Measurements from ENCODE around the gene VPS35L. TPM values are rescaled to one million over a fixed set of nuclear protein-coding genes. Genes with fewer than 3 reads are reported as not detected.

VPS35L gene, protein sequence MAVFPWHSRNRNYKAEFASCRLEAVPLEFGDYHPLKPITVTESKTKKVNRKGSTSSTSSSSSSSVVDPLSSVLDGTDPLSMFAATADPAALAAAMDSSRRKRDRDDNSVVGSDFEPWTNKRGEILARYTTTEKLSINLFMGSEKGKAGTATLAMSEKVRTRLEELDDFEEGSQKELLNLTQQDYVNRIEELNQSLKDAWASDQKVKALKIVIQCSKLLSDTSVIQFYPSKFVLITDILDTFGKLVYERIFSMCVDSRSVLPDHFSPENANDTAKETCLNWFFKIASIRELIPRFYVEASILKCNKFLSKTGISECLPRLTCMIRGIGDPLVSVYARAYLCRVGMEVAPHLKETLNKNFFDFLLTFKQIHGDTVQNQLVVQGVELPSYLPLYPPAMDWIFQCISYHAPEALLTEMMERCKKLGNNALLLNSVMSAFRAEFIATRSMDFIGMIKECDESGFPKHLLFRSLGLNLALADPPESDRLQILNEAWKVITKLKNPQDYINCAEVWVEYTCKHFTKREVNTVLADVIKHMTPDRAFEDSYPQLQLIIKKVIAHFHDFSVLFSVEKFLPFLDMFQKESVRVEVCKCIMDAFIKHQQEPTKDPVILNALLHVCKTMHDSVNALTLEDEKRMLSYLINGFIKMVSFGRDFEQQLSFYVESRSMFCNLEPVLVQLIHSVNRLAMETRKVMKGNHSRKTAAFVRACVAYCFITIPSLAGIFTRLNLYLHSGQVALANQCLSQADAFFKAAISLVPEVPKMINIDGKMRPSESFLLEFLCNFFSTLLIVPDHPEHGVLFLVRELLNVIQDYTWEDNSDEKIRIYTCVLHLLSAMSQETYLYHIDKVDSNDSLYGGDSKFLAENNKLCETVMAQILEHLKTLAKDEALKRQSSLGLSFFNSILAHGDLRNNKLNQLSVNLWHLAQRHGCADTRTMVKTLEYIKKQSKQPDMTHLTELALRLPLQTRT
- 20.2 and 28.4 TPM in 2 replicates for total RNA-seq

DNA sequence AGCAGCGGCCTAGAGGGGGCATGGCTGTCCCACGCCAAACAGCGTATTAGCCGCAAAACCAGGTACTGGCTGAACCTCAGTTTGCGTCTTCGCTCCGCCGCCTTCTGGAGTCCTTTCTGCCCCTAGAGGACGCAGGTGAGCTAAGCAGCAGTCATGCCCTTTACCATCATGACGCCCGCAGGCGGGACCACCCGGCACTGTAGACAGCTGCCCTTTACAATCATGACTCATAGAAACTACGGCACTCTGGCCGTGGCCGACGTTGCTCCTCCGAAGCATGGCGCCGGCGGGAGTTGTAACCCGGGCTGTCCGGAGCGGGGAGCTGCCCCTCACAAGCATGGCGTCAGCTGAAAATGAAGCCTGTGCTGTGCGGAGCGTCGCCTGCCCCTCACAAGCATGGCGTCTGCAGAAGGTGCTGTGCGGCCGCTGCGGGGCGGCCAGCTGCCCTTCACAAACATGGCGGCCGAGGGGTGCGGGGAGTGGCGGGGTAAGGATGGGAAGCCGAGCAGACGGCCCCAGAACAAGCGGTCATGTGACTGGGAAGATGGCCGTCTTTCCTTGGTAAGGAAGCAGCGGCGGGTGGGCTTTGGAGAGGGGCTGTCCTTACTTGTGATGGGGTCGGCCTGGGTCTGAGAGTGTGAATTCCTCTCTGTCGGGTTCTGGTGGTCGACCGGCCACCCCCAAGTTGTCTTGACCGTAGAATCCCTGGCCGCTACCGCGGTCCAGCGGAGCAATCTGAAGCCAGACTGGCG lies at the start of gene VPS35L:
TSS of gene VPS35L (plus strand) at position 518 of the 752 bp plus-strand sequence. CDS start at position 545, 27 bp downstream.

DNA sequence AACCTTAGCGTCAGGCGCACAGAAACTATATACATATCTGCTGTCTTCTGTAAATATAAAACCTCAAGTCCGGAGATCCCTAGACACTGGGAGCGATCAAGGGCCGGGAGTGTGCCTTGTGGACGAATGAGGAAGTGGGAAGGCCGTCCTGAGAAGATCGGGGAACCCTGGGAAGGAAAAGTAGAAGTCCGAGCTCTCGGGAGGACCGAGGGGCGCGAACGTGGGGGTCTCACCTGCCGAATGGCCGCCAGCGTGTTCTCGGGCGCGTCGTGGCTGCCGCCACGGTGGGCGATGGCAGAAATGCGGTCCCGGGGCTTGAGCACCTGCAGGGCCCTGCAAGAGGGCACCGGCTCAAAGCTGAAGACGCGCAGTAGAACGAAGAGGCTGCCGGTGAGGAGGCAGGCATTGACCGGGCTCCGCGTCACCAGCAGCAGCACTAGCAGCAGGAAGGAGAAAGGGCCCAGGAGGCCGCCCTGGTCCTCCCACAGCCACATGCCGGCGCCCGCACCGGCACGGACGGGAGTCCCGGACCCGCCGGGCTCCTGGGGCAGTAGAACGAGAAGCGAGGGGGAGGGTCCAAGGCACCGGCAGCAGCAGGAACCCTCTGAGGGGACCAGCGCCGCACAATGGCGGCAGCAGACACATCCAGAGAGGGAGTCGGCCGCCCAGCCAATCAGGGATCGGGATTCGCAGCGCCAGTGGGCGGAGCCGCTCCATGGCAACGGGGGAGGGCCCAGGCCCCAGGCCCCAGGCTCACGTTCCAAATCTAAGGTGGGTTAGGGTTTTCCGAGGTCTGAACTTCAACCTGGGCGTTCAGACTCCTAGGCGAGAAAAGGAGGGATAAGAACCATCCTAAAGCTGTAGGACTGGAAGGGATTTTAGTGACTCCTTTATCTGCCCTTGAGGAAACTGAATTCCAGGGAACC lies 33.8 kb upstream of the VPS35L start, which contains the start of gene GDE1:
TSS of gene GDE1 (minus strand) at position 628 of the 926 bp plus-strand sequence. CDS start at position 494, 134 bp downstream.

DNA sequence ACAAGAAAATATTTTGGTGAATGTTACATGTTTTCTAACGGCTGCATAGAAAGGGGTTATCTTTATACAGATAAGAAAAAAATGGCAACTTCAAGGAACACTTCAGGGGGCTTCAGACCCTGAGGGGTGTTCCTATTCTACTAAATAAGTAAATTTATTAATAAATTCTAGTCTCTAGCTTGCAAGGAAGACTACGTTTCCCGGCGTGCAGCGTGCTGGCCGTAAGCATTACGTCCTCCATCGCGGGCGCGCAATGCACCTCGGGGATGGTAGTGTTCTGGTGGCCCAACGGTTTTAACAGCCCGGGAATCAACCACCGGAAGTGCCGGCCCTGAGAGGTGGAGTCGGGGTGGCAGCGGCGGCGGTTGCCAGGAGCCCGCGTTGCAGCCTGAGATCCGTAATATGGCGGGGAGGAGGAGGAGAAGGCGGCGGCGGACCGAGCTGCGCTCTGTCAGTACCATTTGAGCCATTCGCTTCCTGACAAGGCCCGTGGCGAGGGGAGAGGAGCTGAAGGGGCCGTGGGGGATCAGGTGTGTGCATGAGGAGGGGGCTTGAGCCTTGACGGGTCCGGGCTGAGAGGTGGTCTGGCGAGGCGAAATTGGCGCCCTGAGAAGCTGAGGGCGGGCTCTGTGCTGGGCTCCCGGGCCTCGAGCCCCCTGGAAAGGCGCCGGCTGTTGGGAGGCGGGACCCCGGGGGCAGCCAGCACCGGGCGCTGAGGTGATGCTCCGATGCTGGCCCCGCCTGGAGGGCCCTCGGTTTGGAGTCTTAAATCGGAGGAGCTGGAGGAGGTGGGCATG lies 31.7 kb upstream of the VPS35L start, which contains the start of gene CCP110:
TSS of gene CCP110 (plus strand) at position 384 of the 797 bp plus-strand sequence. CDS start 3,940 bp downstream, outside the sequence.

DNA sequence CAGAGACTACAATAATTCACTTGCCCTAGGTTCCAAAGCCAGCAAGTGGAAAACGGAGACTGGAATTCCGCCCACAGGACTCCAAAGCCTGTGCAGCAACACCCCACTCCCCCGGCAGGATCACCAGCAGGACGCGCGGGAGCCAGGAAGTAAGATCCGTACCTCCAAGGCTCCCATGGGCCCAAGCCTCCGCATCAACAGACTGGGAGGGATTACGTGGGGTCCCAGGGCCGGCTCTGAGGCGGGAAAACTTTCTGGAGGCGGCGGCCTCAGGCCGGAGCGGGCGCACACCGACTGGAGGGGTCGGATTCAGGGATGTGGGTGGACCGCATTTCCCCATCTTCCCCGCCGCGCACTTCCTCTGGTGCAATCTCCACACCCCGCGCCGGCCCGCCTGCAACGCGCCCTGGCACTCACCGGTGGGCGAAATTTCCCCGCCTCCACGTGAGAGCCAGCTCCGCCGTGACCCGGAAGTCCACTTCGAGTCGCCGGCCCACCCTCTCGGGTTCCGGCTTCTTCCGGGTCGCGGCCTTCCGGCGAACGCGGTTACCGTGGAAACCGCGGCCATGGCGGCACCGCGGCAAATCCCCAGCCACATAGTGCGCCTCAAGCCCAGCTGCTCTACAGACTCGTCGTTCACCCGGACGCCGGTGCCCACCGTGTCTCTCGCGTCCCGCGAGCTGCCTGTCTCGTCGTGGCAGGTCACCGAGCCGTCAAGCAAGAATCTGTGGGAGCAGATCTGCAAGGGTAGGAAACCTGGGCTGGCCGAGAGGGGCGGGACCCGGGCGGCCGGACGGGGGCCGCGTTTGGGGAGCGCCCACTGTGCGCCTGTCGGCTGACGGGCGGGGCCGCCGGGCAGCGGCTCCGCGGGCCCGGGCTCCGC lies 162.5 kb downstream of the VPS35L start, which contains the start of the genes IQCK and KNOP1:
TSS of gene IQCK (plus strand) at position 531 of the 883 bp plus-strand sequence. CDS start at position 567, 36 bp downstream.
TSS of gene KNOP1 (minus strand) at position 487 of the 883 bp plus-strand sequence. CDS start 3,192 bp downstream, outside the sequence.

Other genes with a start within 250 kb of the VPS35L start
- not detected in 2 replicates for gene TMC5, start 137.8 kb upstream of the VPS35L start, total RNA-seq
- gene GDE1, start 33.6 kb upstream of the VPS35L start, total RNA-seq, result 57.3 and 57.9 TPM in 2 replicates
- gene CCP110, start 31.8 kb upstream of the VPS35L start, total RNA-seq, result 4.4 and 7.9 TPM in 2 replicates
- gene KNOP1, start 162.5 kb downstream of the VPS35L start, total RNA-seq, result 19.0 and 27.8 TPM in 2 replicates
- 7.0 and 8.3 TPM in 2 replicates for gene IQCK, start 162.6 kb downstream of the VPS35L start, total RNA-seq